Brain microvascular endothelial cell (primary cell): ENCODE results near the gene LDLRAD3.

Source experiments
- DNase-seq: peaks from one replicate; pipeline ENCODE4 v3.0.0-alpha.2; 2020
- H3K27ac ChIP-seq: fragments of 250-450 bp; sonication (Bioruptor Pico); 2 replicates; pipeline ENCODE4 v1.5.1; 2020; ENCODE audit warnings: mild to moderate bottlenecking, moderate library complexity
- H3K27me3 ChIP-seq: fragments of 250-450 bp; sonication (Bioruptor Pico); replicated peaks from 2 replicates; pipeline ENCODE4 v1.5.1; 2020; ENCODE audit warnings: mild to moderate bottlenecking
- H3K36me3 ChIP-seq: fragments of 250-450 bp; sonication (Bioruptor Pico); replicated peaks from 2 replicates; pipeline ENCODE4 v1.5.1; 2020; ENCODE audit warnings: mild to moderate bottlenecking
- H3K4me3 ChIP-seq: 2 replicates; pipeline ENCODE4 v1.5.1; 2011; ENCODE audit warnings: low read depth, mild to moderate bottlenecking, control low read depth, low read length, moderate library complexity
- in situ Hi-C: cut with HindIII; loops from 2 replicates; pipeline ENCODE4 v1.10.0; 2017; ENCODE audit warnings: low sequenced_read_pairs, low pct_ligation_motif_present
- TF ChIP-seq, protein P1 (sequence below): IDR thresholded peaks from 2 replicates; pipeline ENCODE4 v1.5.1; 2011; ENCODE audit warnings: low read depth, mild to moderate bottlenecking, moderate library complexity, low read length, control low read depth, inconsistent platforms; ENCODE audit errors: missing control alignments

The LDLRAD3 gene

DNA sequence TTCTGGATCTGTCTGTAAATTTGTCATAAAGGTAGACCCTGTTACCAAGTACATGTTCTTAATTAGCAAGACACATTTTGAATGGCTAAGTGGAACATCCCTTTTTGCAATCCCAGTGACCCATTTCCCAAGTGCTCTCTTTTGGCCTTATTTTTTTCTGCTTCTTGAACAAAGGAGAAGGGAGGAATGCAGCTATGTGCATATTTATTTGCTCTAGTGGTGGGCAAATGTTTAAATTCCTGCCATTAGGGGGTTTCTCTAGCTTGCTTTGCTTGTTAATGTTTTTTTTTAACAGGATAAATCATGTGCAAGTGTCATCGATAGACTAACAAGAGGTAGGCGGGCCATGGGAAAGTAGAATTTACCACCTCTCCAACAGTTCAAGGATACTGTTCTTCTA is 209.7 kb downstream of the LDLRAD3 start:
- in situ Hi-C loops = no loop called here
- Histone ChIP-seq H3K27ac (no peak overlapping the region), H3K27me3 (no peaks in the 10 kb centered on the region), H3K4me3 (no peak overlapping the region), H3K36me3 (no peaks in the 10 kb centered on the region)
- no peak for DNase-seq
- TF ChIP-seq, protein P1, sequence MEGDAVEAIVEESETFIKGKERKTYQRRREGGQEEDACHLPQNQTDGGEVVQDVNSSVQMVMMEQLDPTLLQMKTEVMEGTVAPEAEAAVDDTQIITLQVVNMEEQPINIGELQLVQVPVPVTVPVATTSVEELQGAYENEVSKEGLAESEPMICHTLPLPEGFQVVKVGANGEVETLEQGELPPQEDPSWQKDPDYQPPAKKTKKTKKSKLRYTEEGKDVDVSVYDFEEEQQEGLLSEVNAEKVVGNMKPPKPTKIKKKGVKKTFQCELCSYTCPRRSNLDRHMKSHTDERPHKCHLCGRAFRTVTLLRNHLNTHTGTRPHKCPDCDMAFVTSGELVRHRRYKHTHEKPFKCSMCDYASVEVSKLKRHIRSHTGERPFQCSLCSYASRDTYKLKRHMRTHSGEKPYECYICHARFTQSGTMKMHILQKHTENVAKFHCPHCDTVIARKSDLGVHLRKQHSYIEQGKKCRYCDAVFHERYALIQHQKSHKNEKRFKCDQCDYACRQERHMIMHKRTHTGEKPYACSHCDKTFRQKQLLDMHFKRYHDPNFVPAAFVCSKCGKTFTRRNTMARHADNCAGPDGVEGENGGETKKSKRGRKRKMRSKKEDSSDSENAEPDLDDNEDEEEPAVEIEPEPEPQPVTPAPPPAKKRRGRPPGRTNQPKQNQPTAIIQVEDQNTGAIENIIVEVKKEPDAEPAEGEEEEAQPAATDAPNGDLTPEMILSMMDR = peak; percentile 10

DNA sequence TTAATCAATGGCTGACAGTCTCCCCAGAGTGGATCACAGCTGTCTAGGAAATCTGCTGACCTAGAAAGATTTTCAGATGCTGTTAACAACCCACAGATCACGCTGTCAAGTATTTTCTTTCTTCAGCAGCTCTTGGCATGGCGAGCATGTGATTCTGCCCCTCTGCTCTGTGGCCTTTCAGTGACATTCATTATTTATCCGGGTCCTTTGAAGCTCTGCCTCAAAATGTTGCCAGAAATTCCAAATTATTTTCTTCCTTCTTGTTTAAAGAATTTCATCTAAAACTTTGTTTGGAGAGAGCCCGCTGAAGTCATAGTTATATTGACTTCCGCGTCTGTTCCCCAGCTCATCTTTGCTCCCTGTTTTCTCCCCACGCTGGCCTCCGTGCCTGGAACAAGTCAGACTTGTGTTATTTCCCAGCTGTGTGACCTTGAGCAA is 211.3 kb downstream of the LDLRAD3 start:
- H3K27me3 ChIP-seq = no peaks in the 10 kb centered on the region
- no peaks in the 10 kb centered on the region for H3K36me3 ChIP-seq
- no peak overlapping the region for H3K27ac ChIP-seq
- TF ChIP-seq, protein P1 = no peak
- no peak overlapping the region for H3K4me3 ChIP-seq
- DNase-seq = no peak
- in situ Hi-C loops = no loop called here

DNA sequence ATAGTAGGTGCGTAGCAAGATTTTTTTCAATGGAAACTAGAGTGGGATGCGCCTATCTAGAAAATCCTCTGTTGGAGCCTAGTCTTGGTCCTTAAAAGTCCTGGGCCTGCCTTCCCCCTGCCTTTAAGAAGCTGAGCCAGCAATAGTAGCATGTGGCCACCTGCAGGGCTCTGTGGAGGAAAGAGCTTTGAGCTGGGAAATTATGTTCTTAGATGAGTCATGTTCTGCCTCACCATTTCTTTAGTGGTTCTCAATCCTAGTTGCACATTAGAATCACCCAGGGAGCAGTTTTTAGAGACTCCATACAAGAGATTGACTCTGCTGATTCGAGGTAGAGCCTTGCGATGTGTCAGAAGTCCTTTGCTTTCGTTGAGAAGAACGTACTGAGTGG is 211.9 kb downstream of the LDLRAD3 start:
- H3K27ac ChIP-seq = no peak overlapping the region
- in situ Hi-C loops = no loop called here

DNA sequence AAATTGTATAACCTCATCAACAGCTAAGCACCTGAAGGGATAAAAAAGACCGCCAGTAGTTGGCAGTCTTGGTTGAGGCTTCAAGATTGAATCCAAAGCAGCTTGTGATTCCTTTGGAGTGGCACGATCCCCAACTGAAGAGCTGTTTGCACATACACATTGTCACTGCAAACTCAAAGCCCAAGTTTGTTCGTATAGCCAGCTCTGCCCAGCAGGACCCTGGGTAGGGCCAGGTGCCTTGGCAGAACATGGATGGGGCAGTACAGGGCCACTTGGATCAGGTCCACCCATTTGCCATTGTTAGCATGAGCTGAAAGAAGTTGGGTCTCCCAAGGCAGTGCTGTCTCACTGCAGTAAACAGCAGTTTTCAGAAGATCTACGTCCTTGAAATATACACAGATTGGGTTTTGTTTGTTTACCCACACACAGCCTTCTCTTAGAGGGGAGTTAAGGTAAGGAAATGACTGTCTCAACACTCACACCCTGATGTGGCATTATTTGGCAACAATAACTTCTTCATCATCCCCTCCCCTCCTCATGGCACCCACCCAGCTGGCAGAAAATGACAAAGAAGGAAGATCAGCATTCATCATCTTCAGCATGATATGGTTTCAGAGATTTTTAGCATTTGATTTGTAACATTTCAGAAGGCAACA is 212.4 kb downstream of the LDLRAD3 start:
- TF ChIP-seq, protein P1 = no peak
- Histone ChIP-seq H3K27ac (no peak overlapping the region), H3K36me3 (no peaks in the 10 kb centered on the region), H3K27me3 (no peaks in the 10 kb centered on the region), H3K4me3 (no peak overlapping the region)
- in situ Hi-C loops = no loop called here
- DNase-seq = no peak

More for the DNA sequence above, 211.9 kb downstream of the LDLRAD3 start:
- Histone ChIP-seq H3K4me3 (no peak overlapping the region), H3K36me3 (no peaks in the 10 kb centered on the region), H3K27me3 (no peaks in the 10 kb centered on the region)
- TF ChIP-seq, protein P1 = peak; percentile 17
- DNase-seq = no peak

DNA sequence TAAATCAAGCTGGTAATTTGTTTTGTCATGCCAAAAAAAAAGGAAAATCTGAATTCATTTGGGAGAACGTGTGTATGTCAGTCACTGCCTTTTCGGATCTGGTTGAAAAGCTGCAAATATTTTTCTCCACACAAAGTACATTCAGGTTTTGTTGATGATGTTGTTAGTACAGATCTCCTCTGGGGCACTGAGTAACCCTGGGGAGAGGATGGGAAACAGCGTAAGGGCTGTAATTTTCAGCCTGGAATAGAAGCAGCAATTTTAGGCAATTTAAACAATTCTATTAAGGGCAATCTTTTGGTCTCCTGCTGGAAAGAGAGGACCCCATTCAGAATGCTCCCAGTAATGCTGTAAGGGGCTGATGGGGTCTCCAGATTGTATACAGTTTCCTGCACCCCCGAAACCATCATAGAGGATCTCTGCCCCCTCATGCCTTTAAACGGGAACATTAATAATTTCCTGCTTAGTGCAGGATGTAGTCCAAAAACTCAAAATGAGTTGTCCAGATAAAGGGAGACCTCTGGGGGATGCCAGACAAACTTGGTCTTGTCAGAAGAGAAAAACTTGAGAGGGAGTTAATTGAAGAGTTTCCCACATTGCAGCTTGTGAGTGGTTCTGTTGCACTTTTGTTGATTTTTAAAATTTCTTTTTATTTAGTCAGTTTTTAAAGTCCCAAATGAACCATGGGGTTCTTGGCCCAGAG is 213.1 kb downstream of the LDLRAD3 start:
- H3K27me3 ChIP-seq = no peaks in the 10 kb centered on the region
- in situ Hi-C loops = no loop called here
- no peak for DNase-seq
- no peaks in the 10 kb centered on the region for H3K36me3 ChIP-seq
- H3K4me3 ChIP-seq = no peak overlapping the region
- H3K27ac ChIP-seq = no peak overlapping the region
- TF ChIP-seq, protein P1 = no peak
